WTC11 (cell line): ENCODE data around the gene SOCS3. TPM values are rescaled to one million over a fixed set of nuclear protein-coding genes. Genes with fewer than 3 reads are reported as not detected.

ENCODE experiments used
- ATAC-seq: fragments of 200-7000 bp; cut with Tn5 transposase; 2 replicates; pipeline ENCODE4 v1.10.0; 2021; ENCODE audit warnings: mild to moderate bottlenecking, moderate library complexity
- CTCF ChIA-PET: fragments of 300-600 bp; sonication (Branson Sonifier 250); formaldehyde crosslinking; loops from one replicate; lab custom pipeline; 2021; ENCODE audit warnings: antibody characterized with exemption; lab: Charles Lee
- POLR2A ChIA-PET: fragments of 350-600 bp; sonication (Branson Sonifier 250); formaldehyde crosslinking; loops from one replicate; lab custom pipeline; 2021; ENCODE audit warnings: antibody characterized with exemption; lab: Charles Lee
- DNase-seq: peaks from one replicate; pipeline ENCODE4 v3.0.0; 2021; ENCODE audit warnings: low spot score
- H3K27ac Mint-ChIP-seq: 2 replicates; pipeline ENCODE4 v1.8.0; 2021; ENCODE audit warnings: mixed read lengths
- H3K27me3 Mint-ChIP-seq: 2 replicates; pipeline ENCODE4 v1.8.0; 2021; ENCODE audit warnings: low read depth, mild to moderate bottlenecking, moderate library complexity, mixed read lengths
- H3K36me3 Mint-ChIP-seq: 2 replicates; pipeline ENCODE4 v1.8.0; 2021; ENCODE audit warnings: mixed read lengths
- H3K4me1 Mint-ChIP-seq: 2 replicates; pipeline ENCODE4 v1.8.0; 2022; ENCODE audit warnings: mixed read lengths
- H3K4me3 Mint-ChIP-seq: 2 replicates; pipeline ENCODE4 v1.8.0; 2021; ENCODE audit warnings: mild to moderate bottlenecking, moderate library complexity, mixed read lengths
- H3K9me3 Mint-ChIP-seq: 2 replicates; pipeline ENCODE4 v1.8.0; 2021; ENCODE audit warnings: mixed read lengths
- ATF1 ChIP-seq: sonication (generic); formaldehyde crosslinking; IDR thresholded peaks from 2 replicates; pipeline ENCODE4 v1.8.1; 2023; ENCODE audit warnings: mild to moderate bottlenecking, moderate library complexity, missing genetic modification reagents
- ELF4 ChIP-seq: sonication (generic); formaldehyde crosslinking; IDR thresholded peaks from 2 replicates; pipeline ENCODE4 v1.8.1; 2022; ENCODE audit warnings: low read depth, mild to moderate bottlenecking, moderate library complexity, missing genetic modification reagents
- JUN ChIP-seq: sonication (generic); formaldehyde crosslinking; IDR thresholded peaks from 2 replicates; pipeline ENCODE4 v1.8.0; 2023; ENCODE audit warnings: mild to moderate bottlenecking, missing genetic modification reagents
- MXD4 ChIP-seq: fragments of 250-450 bp; sonication (Bioruptor Pico); IDR thresholded peaks from 2 replicates; pipeline ENCODE4 v1.8.0; 2021; ENCODE audit warnings: mild to moderate bottlenecking, moderate library complexity, borderline replicate concordance
- RELA ChIP-seq: sonication (generic); formaldehyde crosslinking; IDR thresholded peaks from 2 replicates; pipeline ENCODE4 v1.8.1; 2022; ENCODE audit warnings: missing genetic modification reagents, mild to moderate bottlenecking, borderline replicate concordance
- RORB ChIP-seq: fragments of 250-450 bp; sonication (Bioruptor Pico); IDR thresholded peaks from 2 replicates; pipeline ENCODE4 v1.9.0; 2021; ENCODE audit warnings: mild to moderate bottlenecking
- SMAD4 ChIP-seq: sonication (generic); formaldehyde crosslinking; IDR thresholded peaks from 2 replicates; pipeline ENCODE4 v1.8.0; 2022; ENCODE audit warnings: mild to moderate bottlenecking, missing genetic modification reagents
- SOX15 ChIP-seq: fragments of 250-450 bp; sonication (Bioruptor Pico); IDR thresholded peaks from 2 replicates; pipeline ENCODE4 v1.9.0; 2021; ENCODE audit warnings: mild to moderate bottlenecking
- ZBTB21 ChIP-seq: sonication (generic); formaldehyde crosslinking; IDR thresholded peaks from 2 replicates; pipeline ENCODE4 v1.8.1; 2023; ENCODE audit warnings: mild to moderate bottlenecking, missing genetic modification reagents, borderline replicate concordance
- total RNA-seq: library from RNA; stranded (reverse); gene quantifications from 3 replicates; pipeline ENCODE4 v1.2.3, GENCODE V29; 2021
- TF ChIP-seq, protein P1 (sequence below): sonication (generic); formaldehyde crosslinking; IDR thresholded peaks from 2 replicates; pipeline ENCODE4 v1.8.0; 2022; ENCODE audit warnings: mild to moderate bottlenecking, missing genetic modification reagents
- TF ChIP-seq, protein P2 (sequence below): sonication (generic); formaldehyde crosslinking; IDR thresholded peaks from 2 replicates; pipeline ENCODE4 v1.8.0; 2022; ENCODE audit warnings: missing genetic modification reagents
- TF ChIP-seq, protein P3 (sequence below): sonication (generic); formaldehyde crosslinking; IDR thresholded peaks from 2 replicates; pipeline ENCODE4 v1.8.1; 2022; ENCODE audit warnings: mild to moderate bottlenecking, moderate library complexity, missing genetic modification reagents
- TF ChIP-seq, protein P4 (sequence below): sonication (generic); formaldehyde crosslinking; IDR thresholded peaks from 2 replicates; pipeline ENCODE4 v1.8.0; 2022; ENCODE audit warnings: mild to moderate bottlenecking, missing genetic modification reagents
- TF ChIP-seq, protein P5 (sequence below): fragments of 250-450 bp; sonication (Bioruptor Pico); IDR thresholded peaks from 2 replicates; pipeline ENCODE4 v2.1.2; 2022; ENCODE audit warnings: mild to moderate bottlenecking, moderate library complexity
- TF ChIP-seq, protein P6 (sequence below): fragments of 250-450 bp; sonication (Bioruptor Pico); IDR thresholded peaks from 2 replicates; pipeline ENCODE4 v1.9.0; 2021; ENCODE audit warnings: moderate library complexity, mild to moderate bottlenecking, inconsistent platforms, borderline replicate concordance
- TF ChIP-seq, protein P7 (sequence below): sonication (generic); formaldehyde crosslinking; IDR thresholded peaks from 2 replicates; pipeline ENCODE4 v1.8.1; 2022; ENCODE audit warnings: low read depth, mild to moderate bottlenecking, moderate library complexity, missing genetic modification reagents, borderline replicate concordance
- TF ChIP-seq, protein P8 (sequence below): sonication (generic); formaldehyde crosslinking; IDR thresholded peaks from 2 replicates; pipeline ENCODE4 v1.8.1; 2022; ENCODE audit warnings: low read depth, missing genetic modification reagents, borderline replicate concordance

Gene SOCS3
- total RNA-seq, 1 experiment from 2014 or later = 23.8 TPM

DNA sequence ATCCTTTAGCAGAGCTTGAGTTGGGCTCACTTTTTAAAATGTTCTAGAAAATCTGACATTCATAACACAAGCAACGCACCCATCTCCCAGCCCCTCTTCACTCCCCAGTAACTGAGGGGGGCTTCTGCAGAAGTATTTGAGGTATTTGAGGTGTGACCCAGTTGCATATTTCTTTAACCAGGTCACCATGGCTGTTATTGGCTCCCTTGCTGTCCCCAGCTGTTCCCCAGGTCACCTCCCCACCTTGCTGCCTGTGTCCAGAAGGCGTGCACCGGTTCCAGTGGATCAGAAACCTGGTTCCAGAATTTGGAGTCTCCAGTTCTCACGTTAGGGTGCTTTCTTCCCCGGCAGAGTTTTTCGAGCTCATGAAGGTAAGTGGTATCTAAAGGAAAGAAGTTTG is 32.4 kb upstream of the SOCS3 start:
- Mint-ChIP-seq H3K36me3 (peaks cover 30% of the 10 kb centered on the region), H3K27ac (peak overlapping the region; percentile 46; the same call in 1 of the 2 replicates), H3K4me3 (no peak overlapping the region), H3K27me3 (no peaks in the 10 kb centered on the region), H3K9me3 (no peaks in the 10 kb centered on the region), H3K4me1 (peaks cover 30% of the 10 kb centered on the region)
- ChIA-PET POLR2A (interaction anchor here (1.0 kb wide), 1 partner anchor 31 kb away, joined by 4 read pairs; no protein-coding TSS in a partner anchor), CTCF (interaction anchor here (0.5 to 5.1 kb wide), 8 partner anchors 11 to 141 kb away, joined by 3 to 25 read pairs (median 6); no protein-coding TSS in a partner anchor)
- ATAC-seq (no peak), DNase-seq (no peak)
- TF ChIP-seq ZBTB21 (CRISPR knock-in tag) (no peak), SMAD4 (CRISPR knock-in tag) (no peak), ATF1 (no peak), RELA (CRISPR knock-in tag) (no peak), MXD4 (no peak), SOX15 (CRISPR knock-in tag) (no peak), ELF4 (CRISPR knock-in tag) (no peak), JUN (CRISPR knock-in tag) (no peak), RORB (CRISPR knock-in tag) (no peak)
- TF ChIP-seq, protein P1, sequence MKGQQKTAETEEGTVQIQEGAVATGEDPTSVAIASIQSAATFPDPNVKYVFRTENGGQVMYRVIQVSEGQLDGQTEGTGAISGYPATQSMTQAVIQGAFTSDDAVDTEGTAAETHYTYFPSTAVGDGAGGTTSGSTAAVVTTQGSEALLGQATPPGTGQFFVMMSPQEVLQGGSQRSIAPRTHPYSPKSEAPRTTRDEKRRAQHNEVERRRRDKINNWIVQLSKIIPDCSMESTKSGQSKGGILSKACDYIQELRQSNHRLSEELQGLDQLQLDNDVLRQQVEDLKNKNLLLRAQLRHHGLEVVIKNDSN (CRISPR knock-in tag) = no peak
- TF ChIP-seq, protein P2, sequence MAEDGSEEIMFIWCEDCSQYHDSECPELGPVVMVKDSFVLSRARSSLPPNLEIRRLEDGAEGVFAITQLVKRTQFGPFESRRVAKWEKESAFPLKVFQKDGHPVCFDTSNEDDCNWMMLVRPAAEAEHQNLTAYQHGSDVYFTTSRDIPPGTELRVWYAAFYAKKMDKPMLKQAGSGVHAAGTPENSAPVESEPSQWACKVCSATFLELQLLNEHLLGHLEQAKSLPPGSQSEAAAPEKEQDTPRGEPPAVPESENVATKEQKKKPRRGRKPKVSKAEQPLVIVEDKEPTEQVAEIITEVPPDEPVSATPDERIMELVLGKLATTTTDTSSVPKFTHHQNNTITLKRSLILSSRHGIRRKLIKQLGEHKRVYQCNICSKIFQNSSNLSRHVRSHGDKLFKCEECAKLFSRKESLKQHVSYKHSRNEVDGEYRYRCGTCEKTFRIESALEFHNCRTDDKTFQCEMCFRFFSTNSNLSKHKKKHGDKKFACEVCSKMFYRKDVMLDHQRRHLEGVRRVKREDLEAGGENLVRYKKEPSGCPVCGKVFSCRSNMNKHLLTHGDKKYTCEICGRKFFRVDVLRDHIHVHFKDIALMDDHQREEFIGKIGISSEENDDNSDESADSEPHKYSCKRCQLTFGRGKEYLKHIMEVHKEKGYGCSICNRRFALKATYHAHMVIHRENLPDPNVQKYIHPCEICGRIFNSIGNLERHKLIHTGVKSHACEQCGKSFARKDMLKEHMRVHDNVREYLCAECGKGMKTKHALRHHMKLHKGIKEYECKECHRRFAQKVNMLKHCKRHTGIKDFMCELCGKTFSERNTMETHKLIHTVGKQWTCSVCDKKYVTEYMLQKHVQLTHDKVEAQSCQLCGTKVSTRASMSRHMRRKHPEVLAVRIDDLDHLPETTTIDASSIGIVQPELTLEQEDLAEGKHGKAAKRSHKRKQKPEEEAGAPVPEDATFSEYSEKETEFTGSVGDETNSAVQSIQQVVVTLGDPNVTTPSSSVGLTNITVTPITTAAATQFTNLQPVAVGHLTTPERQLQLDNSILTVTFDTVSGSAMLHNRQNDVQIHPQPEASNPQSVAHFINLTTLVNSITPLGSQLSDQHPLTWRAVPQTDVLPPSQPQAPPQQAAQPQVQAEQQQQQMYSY (CRISPR knock-in tag) = no peak
- TF ChIP-seq, protein P3, sequence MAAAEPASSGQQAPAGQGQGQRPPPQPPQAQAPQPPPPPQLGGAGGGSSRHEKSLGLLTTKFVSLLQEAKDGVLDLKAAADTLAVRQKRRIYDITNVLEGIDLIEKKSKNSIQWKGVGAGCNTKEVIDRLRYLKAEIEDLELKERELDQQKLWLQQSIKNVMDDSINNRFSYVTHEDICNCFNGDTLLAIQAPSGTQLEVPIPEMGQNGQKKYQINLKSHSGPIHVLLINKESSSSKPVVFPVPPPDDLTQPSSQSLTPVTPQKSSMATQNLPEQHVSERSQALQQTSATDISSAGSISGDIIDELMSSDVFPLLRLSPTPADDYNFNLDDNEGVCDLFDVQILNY (CRISPR knock-in tag) = no peak
- TF ChIP-seq, protein P4, sequence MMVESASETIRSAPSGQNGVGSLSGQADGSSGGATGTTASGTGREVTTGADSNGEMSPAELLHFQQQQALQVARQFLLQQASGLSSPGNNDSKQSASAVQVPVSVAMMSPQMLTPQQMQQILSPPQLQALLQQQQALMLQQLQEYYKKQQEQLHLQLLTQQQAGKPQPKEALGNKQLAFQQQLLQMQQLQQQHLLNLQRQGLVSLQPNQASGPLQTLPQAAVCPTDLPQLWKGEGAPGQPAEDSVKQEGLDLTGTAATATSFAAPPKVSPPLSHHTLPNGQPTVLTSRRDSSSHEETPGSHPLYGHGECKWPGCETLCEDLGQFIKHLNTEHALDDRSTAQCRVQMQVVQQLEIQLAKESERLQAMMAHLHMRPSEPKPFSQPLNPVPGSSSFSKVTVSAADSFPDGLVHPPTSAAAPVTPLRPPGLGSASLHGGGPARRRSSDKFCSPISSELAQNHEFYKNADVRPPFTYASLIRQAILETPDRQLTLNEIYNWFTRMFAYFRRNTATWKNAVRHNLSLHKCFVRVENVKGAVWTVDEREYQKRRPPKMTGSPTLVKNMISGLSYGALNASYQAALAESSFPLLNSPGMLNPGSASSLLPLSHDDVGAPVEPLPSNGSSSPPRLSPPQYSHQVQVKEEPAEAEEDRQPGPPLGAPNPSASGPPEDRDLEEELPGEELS (CRISPR knock-in tag) = no peak
- TF ChIP-seq, protein P5, sequence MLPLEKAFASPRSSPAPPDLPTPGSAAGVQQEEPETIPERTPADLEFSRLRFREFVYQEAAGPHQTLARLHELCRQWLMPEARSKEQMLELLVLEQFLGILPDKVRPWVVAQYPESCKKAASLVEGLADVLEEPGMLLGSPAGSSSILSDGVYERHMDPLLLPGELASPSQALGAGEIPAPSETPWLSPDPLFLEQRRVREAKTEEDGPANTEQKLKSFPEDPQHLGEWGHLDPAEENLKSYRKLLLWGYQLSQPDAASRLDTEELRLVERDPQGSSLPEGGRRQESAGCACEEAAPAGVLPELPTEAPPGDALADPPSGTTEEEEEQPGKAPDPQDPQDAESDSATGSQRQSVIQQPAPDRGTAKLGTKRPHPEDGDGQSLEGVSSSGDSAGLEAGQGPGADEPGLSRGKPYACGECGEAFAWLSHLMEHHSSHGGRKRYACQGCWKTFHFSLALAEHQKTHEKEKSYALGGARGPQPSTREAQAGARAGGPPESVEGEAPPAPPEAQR (CRISPR knock-in tag) = no peak
- TF ChIP-seq, protein P6, sequence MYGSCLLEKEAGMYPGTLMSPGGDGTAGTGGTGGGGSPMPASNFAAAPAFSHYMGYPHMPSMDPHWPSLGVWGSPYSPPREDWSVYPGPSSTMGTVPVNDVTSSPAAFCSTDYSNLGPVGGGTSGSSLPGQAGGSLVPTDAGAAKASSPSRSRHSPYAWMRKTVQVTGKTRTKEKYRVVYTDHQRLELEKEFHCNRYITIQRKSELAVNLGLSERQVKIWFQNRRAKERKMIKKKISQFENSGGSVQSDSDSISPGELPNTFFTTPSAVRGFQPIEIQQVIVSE (CRISPR knock-in tag) = no peak
- TF ChIP-seq, protein P7, sequence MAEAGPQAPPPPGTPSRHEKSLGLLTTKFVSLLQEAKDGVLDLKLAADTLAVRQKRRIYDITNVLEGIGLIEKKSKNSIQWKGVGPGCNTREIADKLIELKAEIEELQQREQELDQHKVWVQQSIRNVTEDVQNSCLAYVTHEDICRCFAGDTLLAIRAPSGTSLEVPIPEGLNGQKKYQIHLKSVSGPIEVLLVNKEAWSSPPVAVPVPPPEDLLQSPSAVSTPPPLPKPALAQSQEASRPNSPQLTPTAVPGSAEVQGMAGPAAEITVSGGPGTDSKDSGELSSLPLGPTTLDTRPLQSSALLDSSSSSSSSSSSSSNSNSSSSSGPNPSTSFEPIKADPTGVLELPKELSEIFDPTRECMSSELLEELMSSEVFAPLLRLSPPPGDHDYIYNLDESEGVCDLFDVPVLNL (CRISPR knock-in tag) = no peak
- TF ChIP-seq, protein P8, sequence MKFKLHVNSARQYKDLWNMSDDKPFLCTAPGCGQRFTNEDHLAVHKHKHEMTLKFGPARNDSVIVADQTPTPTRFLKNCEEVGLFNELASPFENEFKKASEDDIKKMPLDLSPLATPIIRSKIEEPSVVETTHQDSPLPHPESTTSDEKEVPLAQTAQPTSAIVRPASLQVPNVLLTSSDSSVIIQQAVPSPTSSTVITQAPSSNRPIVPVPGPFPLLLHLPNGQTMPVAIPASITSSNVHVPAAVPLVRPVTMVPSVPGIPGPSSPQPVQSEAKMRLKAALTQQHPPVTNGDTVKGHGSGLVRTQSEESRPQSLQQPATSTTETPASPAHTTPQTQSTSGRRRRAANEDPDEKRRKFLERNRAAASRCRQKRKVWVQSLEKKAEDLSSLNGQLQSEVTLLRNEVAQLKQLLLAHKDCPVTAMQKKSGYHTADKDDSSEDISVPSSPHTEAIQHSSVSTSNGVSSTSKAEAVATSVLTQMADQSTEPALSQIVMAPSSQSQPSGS (CRISPR knock-in tag) = no peak
